WTC11 (cell line): ENCODE results near the gene CUEDC1. TPM values are rescaled to one million over a fixed set of nuclear protein-coding genes. Genes with fewer than 3 reads are reported as not detected.

Experiments used
- CREM ChIP-seq: sonication (generic); formaldehyde crosslinking; IDR thresholded peaks from 2 replicates; pipeline ENCODE4 v1.8.1; 2022; ENCODE audit warnings: mild to moderate bottlenecking, missing genetic modification reagents, moderate library complexity
- FOXP1 ChIP-seq: sonication (generic); formaldehyde crosslinking; IDR thresholded peaks from 2 replicates; pipeline ENCODE4 v1.8.0; 2022; ENCODE audit warnings: missing genetic modification reagents, mild to moderate bottlenecking, moderate library complexity, borderline replicate concordance
- HMGA2 ChIP-seq: fragments of 250-450 bp; sonication (Bioruptor Pico); IDR thresholded peaks from 2 replicates; pipeline ENCODE4 v1.4.0; 2021; ENCODE audit warnings: mild to moderate bottlenecking, moderate library complexity
- MYBL2 ChIP-seq: sonication (generic); formaldehyde crosslinking; IDR thresholded peaks from 2 replicates; pipeline ENCODE4 v1.8.1; 2023; ENCODE audit warnings: mild to moderate bottlenecking, moderate library complexity, missing genetic modification reagents
- NFYB ChIP-seq: sonication (generic); formaldehyde crosslinking; conservative IDR thresholded peaks from 2 replicates; pipeline ENCODE4 v1.8.0; 2022; ENCODE audit warnings: low read depth, missing genetic modification reagents
- NR3C1 ChIP-seq: sonication (generic); formaldehyde crosslinking; conservative IDR thresholded peaks from 2 replicates; pipeline ENCODE4 v1.8.1; 2023; ENCODE audit warnings: low read depth, mild to moderate bottlenecking, missing genetic modification reagents
- OVOL2 ChIP-seq: fragments of 250-450 bp; sonication (Bioruptor Pico); IDR thresholded peaks from 2 replicates; pipeline ENCODE4 v1.9.0; 2021; ENCODE audit warnings: mild to moderate bottlenecking, borderline replicate concordance
- SOX15 ChIP-seq: fragments of 250-450 bp; sonication (Bioruptor Pico); IDR thresholded peaks from 2 replicates; pipeline ENCODE4 v1.9.0; 2021; ENCODE audit warnings: mild to moderate bottlenecking
- SP1 ChIP-seq: sonication (generic); formaldehyde crosslinking; conservative IDR thresholded peaks from 2 replicates; pipeline ENCODE4 v1.8.1; 2022; ENCODE audit warnings: missing genetic modification reagents
- TP53 ChIP-seq: sonication (generic); formaldehyde crosslinking; IDR thresholded peaks from 2 replicates; pipeline ENCODE4 v1.8.1; 2023; ENCODE audit warnings: mild to moderate bottlenecking, missing genetic modification reagents
- ZNF671 ChIP-seq: fragments of 250-450 bp; sonication (Bioruptor Pico); IDR thresholded peaks from 2 replicates; pipeline ENCODE4 v1.8.0; 2021; ENCODE audit warnings: mild to moderate bottlenecking
- total RNA-seq: library from RNA; stranded (reverse); gene quantifications from 3 replicates; pipeline ENCODE4 v1.2.3, GENCODE V29; 2021
- TF ChIP-seq, protein P1 (sequence below): fragments of 250-450 bp; sonication (Bioruptor Pico); IDR thresholded peaks from 2 replicates; pipeline ENCODE4 v1.8.0; 2021; ENCODE audit warnings: mild to moderate bottlenecking
- TF ChIP-seq, protein P2 (sequence below): sonication (generic); formaldehyde crosslinking; IDR thresholded peaks from 2 replicates; pipeline ENCODE4 v1.8.1; 2022; ENCODE audit warnings: missing genetic modification reagents, borderline replicate concordance
- TF ChIP-seq, protein P3 (sequence below): sonication (generic); formaldehyde crosslinking; IDR thresholded peaks from 2 replicates; pipeline ENCODE4 v1.8.0; 2023; ENCODE audit warnings: mild to moderate bottlenecking, missing genetic modification reagents
- TF ChIP-seq, protein P4 (sequence below): sonication (generic); formaldehyde crosslinking; IDR thresholded peaks from 2 replicates; pipeline ENCODE4 v1.8.0; 2022; ENCODE audit warnings: mild to moderate bottlenecking, missing genetic modification reagents
- TF ChIP-seq, protein P5 (sequence below): sonication (generic); formaldehyde crosslinking; IDR thresholded peaks from 2 replicates; pipeline ENCODE4 v1.8.1; 2023; ENCODE audit warnings: mild to moderate bottlenecking, moderate library complexity, missing genetic modification reagents
- TF ChIP-seq, protein P6 (sequence below): sonication (generic); formaldehyde crosslinking; IDR thresholded peaks from 2 replicates; pipeline ENCODE4 v1.8.1; 2022; ENCODE audit warnings: mild to moderate bottlenecking, moderate library complexity, missing genetic modification reagents
- TF ChIP-seq, protein P7 (sequence below): sonication (generic); formaldehyde crosslinking; IDR thresholded peaks from 2 replicates; pipeline ENCODE4 v1.8.0; 2023; ENCODE audit warnings: missing genetic modification reagents
- TF ChIP-seq, protein P8 (sequence below): sonication (generic); formaldehyde crosslinking; IDR thresholded peaks from 2 replicates; pipeline ENCODE4 v1.8.1; 2023; ENCODE audit warnings: mild to moderate bottlenecking, missing genetic modification reagents

The CUEDC1 gene
- total RNA-seq, 1 experiment from 2014 or later = 12.2 TPM

DNA sequence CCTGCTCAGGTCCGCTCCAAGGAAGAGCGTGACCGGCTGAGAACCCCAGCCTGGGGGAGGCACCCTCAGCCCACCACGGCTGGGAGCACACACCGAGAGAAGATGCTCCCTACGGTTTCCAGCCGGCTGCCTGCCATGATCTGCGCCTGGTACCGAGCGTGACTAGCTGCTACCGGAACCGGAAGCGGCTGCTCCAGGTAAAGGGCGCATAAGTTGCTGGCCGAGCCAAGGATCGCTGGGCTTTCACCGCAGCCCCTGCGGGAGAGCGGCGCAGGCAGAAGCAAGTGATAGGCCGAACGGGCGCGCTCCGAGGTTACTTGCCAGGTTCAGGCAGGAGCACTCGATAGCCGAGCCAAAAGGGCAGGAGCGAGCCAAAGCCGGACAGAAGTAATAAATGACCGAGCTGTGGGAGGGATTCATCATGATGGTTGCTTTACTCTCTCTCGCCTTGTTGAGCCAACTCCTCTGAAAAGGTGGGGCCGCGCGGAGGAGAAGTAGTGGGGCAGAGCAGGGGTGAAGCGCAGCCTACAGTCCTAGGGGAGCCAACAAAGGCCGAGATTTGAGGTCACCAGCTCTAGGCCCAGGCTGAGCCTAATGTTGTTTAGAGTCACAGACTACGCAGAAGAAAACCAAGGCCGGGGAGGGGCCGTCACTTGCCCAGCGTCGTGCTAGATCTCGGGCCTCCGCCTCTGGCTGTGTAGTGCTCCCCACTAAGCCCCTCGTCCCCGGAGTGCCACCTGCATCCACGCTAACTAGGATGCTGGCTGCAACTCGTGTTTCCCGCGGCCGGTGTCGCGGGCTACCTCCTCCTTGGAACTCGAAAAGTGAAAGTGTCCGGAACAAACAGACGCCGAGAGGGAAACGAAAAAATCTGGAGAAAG lies 105.1 kb downstream of the CUEDC1 start, which contains the start of gene MRPS23 (continued):
- TF ChIP-seq, protein P1, sequence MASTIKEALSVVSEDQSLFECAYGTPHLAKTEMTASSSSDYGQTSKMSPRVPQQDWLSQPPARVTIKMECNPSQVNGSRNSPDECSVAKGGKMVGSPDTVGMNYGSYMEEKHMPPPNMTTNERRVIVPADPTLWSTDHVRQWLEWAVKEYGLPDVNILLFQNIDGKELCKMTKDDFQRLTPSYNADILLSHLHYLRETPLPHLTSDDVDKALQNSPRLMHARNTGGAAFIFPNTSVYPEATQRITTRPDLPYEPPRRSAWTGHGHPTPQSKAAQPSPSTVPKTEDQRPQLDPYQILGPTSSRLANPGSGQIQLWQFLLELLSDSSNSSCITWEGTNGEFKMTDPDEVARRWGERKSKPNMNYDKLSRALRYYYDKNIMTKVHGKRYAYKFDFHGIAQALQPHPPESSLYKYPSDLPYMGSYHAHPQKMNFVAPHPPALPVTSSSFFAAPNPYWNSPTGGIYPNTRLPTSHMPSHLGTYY = no peak
- TF ChIP-seq SOX15 (CRISPR knock-in tag) (no peak), ZNF671 (CRISPR knock-in tag) (no peak), FOXP1 (CRISPR knock-in tag) (peak; percentile 18; the same call in 1 of the 2 replicates), TP53 (CRISPR knock-in tag) (no peak), MYBL2 (CRISPR knock-in tag) (no peak), NR3C1 (CRISPR knock-in tag) (0 out of 2 replicates have a peak, but pooled peaks have one; percentile 77), NFYB (CRISPR knock-in tag) (no peak), CREM (CRISPR knock-in tag) (peak; percentile 88), SP1 (CRISPR knock-in tag) (peak; percentile 92), OVOL2 (CRISPR knock-in tag) (no peak), HMGA2 (CRISPR knock-in tag) (no peak)
- TF ChIP-seq, protein P2, sequence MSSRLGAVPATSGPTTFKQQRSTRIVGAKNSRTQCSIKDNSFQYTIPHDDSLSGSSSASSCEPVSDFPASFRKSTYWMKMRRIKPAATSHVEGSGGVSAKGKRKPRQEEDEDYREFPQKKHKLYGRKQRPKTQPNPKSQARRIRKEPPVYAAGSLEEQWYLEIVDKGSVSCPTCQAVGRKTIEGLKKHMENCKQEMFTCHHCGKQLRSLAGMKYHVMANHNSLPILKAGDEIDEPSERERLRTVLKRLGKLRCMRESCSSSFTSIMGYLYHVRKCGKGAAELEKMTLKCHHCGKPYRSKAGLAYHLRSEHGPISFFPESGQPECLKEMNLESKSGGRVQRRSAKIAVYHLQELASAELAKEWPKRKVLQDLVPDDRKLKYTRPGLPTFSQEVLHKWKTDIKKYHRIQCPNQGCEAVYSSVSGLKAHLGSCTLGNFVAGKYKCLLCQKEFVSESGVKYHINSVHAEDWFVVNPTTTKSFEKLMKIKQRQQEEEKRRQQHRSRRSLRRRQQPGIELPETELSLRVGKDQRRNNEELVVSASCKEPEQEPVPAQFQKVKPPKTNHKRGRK (CRISPR knock-in tag) = no peak
- TF ChIP-seq, protein P3, sequence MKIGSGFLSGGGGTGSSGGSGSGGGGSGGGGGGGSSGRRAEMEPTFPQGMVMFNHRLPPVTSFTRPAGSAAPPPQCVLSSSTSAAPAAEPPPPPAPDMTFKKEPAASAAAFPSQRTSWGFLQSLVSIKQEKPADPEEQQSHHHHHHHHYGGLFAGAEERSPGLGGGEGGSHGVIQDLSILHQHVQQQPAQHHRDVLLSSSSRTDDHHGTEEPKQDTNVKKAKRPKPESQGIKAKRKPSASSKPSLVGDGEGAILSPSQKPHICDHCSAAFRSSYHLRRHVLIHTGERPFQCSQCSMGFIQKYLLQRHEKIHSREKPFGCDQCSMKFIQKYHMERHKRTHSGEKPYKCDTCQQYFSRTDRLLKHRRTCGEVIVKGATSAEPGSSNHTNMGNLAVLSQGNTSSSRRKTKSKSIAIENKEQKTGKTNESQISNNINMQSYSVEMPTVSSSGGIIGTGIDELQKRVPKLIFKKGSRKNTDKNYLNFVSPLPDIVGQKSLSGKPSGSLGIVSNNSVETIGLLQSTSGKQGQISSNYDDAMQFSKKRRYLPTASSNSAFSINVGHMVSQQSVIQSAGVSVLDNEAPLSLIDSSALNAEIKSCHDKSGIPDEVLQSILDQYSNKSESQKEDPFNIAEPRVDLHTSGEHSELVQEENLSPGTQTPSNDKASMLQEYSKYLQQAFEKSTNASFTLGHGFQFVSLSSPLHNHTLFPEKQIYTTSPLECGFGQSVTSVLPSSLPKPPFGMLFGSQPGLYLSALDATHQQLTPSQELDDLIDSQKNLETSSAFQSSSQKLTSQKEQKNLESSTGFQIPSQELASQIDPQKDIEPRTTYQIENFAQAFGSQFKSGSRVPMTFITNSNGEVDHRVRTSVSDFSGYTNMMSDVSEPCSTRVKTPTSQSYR (CRISPR knock-in tag) = no peak
- TF ChIP-seq, protein P4, sequence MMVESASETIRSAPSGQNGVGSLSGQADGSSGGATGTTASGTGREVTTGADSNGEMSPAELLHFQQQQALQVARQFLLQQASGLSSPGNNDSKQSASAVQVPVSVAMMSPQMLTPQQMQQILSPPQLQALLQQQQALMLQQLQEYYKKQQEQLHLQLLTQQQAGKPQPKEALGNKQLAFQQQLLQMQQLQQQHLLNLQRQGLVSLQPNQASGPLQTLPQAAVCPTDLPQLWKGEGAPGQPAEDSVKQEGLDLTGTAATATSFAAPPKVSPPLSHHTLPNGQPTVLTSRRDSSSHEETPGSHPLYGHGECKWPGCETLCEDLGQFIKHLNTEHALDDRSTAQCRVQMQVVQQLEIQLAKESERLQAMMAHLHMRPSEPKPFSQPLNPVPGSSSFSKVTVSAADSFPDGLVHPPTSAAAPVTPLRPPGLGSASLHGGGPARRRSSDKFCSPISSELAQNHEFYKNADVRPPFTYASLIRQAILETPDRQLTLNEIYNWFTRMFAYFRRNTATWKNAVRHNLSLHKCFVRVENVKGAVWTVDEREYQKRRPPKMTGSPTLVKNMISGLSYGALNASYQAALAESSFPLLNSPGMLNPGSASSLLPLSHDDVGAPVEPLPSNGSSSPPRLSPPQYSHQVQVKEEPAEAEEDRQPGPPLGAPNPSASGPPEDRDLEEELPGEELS (CRISPR knock-in tag) = peak; percentile 90; the same call in 1 of the 2 replicates
- TF ChIP-seq, protein P5, sequence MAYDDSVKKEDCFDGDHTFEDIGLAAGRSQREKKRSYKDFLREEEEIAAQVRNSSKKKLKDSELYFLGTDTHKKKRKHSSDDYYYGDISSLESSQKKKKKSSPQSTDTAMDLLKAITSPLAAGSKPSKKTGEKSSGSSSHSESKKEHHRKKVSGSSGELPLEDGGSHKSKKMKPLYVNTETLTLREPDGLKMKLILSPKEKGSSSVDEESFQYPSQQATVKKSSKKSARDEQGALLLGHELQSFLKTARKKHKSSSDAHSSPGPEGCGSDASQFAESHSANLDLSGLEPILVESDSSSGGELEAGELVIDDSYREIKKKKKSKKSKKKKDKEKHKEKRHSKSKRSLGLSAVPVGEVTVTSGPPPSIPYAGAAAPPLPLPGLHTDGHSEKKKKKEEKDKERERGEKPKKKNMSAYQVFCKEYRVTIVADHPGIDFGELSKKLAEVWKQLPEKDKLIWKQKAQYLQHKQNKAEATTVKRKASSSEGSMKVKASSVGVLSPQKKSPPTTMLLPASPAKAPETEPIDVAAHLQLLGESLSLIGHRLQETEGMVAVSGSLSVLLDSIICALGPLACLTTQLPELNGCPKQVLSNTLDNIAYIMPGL (CRISPR knock-in tag) = peak; percentile 67; the same call in 1 of the 2 replicates
- TF ChIP-seq, protein P6, sequence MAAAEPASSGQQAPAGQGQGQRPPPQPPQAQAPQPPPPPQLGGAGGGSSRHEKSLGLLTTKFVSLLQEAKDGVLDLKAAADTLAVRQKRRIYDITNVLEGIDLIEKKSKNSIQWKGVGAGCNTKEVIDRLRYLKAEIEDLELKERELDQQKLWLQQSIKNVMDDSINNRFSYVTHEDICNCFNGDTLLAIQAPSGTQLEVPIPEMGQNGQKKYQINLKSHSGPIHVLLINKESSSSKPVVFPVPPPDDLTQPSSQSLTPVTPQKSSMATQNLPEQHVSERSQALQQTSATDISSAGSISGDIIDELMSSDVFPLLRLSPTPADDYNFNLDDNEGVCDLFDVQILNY (CRISPR knock-in tag) = peak; percentile 65; the same call in 1 of the 2 replicates
- TF ChIP-seq, protein P7, sequence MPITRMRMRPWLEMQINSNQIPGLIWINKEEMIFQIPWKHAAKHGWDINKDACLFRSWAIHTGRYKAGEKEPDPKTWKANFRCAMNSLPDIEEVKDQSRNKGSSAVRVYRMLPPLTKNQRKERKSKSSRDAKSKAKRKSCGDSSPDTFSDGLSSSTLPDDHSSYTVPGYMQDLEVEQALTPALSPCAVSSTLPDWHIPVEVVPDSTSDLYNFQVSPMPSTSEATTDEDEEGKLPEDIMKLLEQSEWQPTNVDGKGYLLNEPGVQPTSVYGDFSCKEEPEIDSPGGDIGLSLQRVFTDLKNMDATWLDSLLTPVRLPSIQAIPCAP (CRISPR knock-in tag) = no peak; the same call in 1 of the 2 replicates
- TF ChIP-seq, protein P8, sequence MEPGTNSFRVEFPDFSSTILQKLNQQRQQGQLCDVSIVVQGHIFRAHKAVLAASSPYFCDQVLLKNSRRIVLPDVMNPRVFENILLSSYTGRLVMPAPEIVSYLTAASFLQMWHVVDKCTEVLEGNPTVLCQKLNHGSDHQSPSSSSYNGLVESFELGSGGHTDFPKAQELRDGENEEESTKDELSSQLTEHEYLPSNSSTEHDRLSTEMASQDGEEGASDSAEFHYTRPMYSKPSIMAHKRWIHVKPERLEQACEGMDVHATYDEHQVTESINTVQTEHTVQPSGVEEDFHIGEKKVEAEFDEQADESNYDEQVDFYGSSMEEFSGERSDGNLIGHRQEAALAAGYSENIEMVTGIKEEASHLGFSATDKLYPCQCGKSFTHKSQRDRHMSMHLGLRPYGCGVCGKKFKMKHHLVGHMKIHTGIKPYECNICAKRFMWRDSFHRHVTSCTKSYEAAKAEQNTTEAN = peak; percentile 63; the same call in 1 of the 2 replicates
- TF ChIP-seq, all 79 proteins: peak for 22
